Keratinocyte (primary cell): ENCODE results near the gene SQOR. TPM values are rescaled to one million over a fixed set of nuclear protein-coding genes. Genes with fewer than 3 reads are reported as not detected.

Experiments used
- DNase-seq: peaks from one replicate; pipeline ENCODE4 v3.0.0-alpha.2; 2011; ENCODE audit warnings: low read depth, missing footprints, low spot score
- FAIRE-seq: peaks from 2 replicates; lab custom pipeline; 2011; peaks lifted over from hg19 to GRCh38; lab: Jason Lieb, UNC
- H2AFZ ChIP-seq: 2 replicates; pipeline ENCODE4 v1.6.0; 2012; ENCODE audit warnings: low read length, control low read depth, inconsistent platforms; ENCODE audit not compliant: control insufficient read depth
- H3K27ac ChIP-seq: 2 replicates; pipeline ENCODE4 v1.5.1; 2011; ENCODE audit warnings: low read length; ENCODE audit not compliant: control insufficient read depth, insufficient read depth
- H3K27me3 ChIP-seq: 3 replicates; pipeline ENCODE4 v1.6.0; 2011; ENCODE audit warnings: low read length; ENCODE audit not compliant: control insufficient read depth, insufficient read depth; ENCODE audit errors: extremely low read depth
- H3K36me3 ChIP-seq, 2 experiments: 2 replicates in 1 of 2; 3 replicates in 1 of 2; pipeline ENCODE4 v1.5.1; 2011; ENCODE audit warnings: low read length in 2 of 2, mild to moderate bottlenecking in 1 of 2; ENCODE audit not compliant: control insufficient read depth in 2 of 2, insufficient read depth in 2 of 2; ENCODE audit errors: extremely low read depth in 1 of 2
- H3K4me1 ChIP-seq: 3 replicates; pipeline ENCODE4 v1.5.1; 2011; ENCODE audit warnings: low read length; ENCODE audit not compliant: control insufficient read depth, insufficient read depth; ENCODE audit errors: extremely low read depth
- H3K4me2 ChIP-seq: 3 replicates; pipeline ENCODE4 v1.6.0; 2011; ENCODE audit warnings: low read depth, low read length; ENCODE audit not compliant: control insufficient read depth, insufficient read depth; ENCODE audit errors: extremely low read depth
- H3K4me3 ChIP-seq, 3 experiments: fragments of 200-600 bp in 1 of 3; sonication (generic) in 1 of 3; 2 replicates in 2 of 3; 3 replicates in 1 of 3; pipeline ENCODE4 v1.5.1; 2011 to 2016; ENCODE audit warnings: low read length in 3 of 3, mild to moderate bottlenecking in 3 of 3, control low read depth in 2 of 3, inconsistent platforms in 1 of 3, low read depth in 1 of 3, mixed read lengths in 1 of 3, mixed run types in 1 of 3, moderate library complexity in 1 of 3; ENCODE audit not compliant: control insufficient read depth in 2 of 3, insufficient read depth in 2 of 3; ENCODE audit errors: extremely low read depth in 1 of 3
- H3K79me2 ChIP-seq: 2 replicates; pipeline ENCODE4 v1.6.0; 2012; ENCODE audit warnings: low read length; ENCODE audit not compliant: control insufficient read depth, insufficient read depth
- H3K9ac ChIP-seq: 3 replicates; pipeline ENCODE4 v1.6.0; 2011; ENCODE audit warnings: low read length; ENCODE audit not compliant: control insufficient read depth, insufficient read depth; ENCODE audit errors: extremely low read depth
- H3K9me1 ChIP-seq: 3 replicates; pipeline ENCODE4 v1.6.0; 2011; ENCODE audit warnings: low read length; ENCODE audit not compliant: control insufficient read depth, insufficient read depth; ENCODE audit errors: extremely low read depth
- H3K9me3 ChIP-seq: 2 replicates; pipeline ENCODE4 v1.5.1; 2012; ENCODE audit warnings: low read depth, low read length; ENCODE audit not compliant: control insufficient read depth
- H4K20me1 ChIP-seq: 3 replicates; pipeline ENCODE4 v1.6.0; 2011; ENCODE audit warnings: low read length; ENCODE audit not compliant: control insufficient read depth, insufficient read depth; ENCODE audit errors: extremely low read depth
- EZH2 ChIP-seq: IDR thresholded peaks from one replicate; pipeline ENCODE4 v1.6.1; 2012; ENCODE audit warnings: inconsistent platforms, mild to moderate bottlenecking, low read length, moderate library complexity
- dilution Hi-C: fragments of 300-500 bp; cut with MboI; formaldehyde crosslinking; loops from one replicate; pipeline ENCODE4 v1.7.0; 2020; ENCODE audit warnings: low sequenced_read_pairs; ENCODE audit not compliant: extremely low pct_ligation_motif_present
- polyA plus RNA-seq, 5 experiments: library from polyadenylated mRNA; depleted of rRNA in 3 of 5; stranded (reverse) in 3 of 5; stranded (forward) in 1 of 5; unstranded in 1 of 5; fragments of >200 nt; gene quantifications; 1 replicate in 1 of 5; 2 replicates in 3 of 5; 3 replicates in 1 of 5; pipeline versions ENCODE4 v1.2.1 to v1.2.3, GENCODE V29; 2011 to 2012; ENCODE audit warnings: missing spikeins in 2 of 5, low read depth in 1 of 5, low replicate concordance in 1 of 5
- TF ChIP-seq, protein P1 (sequence below), 3 experiments: IDR thresholded peaks in 1 of 3; conservative IDR thresholded peaks in 1 of 3; optimal IDR thresholded peaks in 1 of 3; 2 replicates in 2 of 3; 3 replicates in 1 of 3; pipeline versions ENCODE3 to v1.5.1; 2011; ENCODE audit warnings: low read length in 3 of 3, mild to moderate bottlenecking in 3 of 3, moderate library complexity in 2 of 3, control low read depth in 1 of 3, inconsistent platforms in 1 of 3; ENCODE audit not compliant: insufficient read depth in 2 of 3; ENCODE audit errors: extremely low read depth in 1 of 3

Gene SQOR
- polyA plus RNA-seq, 1 donor (not counting 4 experiments of a cell fraction or from before 2014, with no cell fraction given) = 140 TPM

DNA sequence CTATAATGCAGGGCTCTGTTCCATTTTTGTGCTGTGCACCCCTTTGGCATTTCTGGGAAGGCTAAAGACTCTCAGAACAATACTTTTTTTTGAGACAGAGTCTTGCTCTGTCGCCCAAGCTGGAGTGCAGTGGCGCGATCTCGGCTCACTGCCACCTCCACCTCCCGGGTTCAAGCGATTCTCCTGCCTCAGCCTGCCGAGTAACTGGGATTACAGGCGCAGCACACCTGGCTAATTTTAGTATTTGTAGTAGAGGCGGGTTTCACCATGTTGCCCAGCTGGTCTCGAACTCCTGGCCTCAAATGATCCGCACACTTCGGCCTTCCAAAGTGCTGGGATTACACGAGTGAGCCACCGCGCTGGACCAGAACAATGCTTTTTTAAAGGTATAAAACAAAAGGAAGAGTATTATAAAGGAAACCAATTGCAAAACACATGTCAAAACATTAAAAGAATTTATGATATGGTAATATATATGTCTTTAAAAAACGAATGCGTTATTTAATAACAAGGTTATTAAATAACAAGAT is 999 bp downstream of the SQOR start:
- Histone ChIP-seq H3K4me2 (peak overlapping the region; percentile 78), H3K9me3 (no peaks in the 10 kb centered on the region), H4K20me1 (no peaks in the 10 kb centered on the region), H3K4me3 (peak overlapping the region; percentile 77 to 94 (median 84)), H3K36me3 (no peaks in the 10 kb centered on the region), H3K9me1 (no peaks in the 10 kb centered on the region), H3K27me3 (no peaks in the 10 kb centered on the region), H3K27ac (peak overlapping the region; percentile 84), H3K79me2 (peaks cover 28% of the 10 kb centered on the region), H2AFZ (no peak overlapping the region), H3K4me1 (peaks cover 60% of the 10 kb centered on the region), H3K9ac (peak overlapping the region; percentile 91)
- FAIRE-seq = no peak
- no peak for DNase-seq
- dilution Hi-C loops = no loop called here
- TF ChIP-seq, protein P1, sequence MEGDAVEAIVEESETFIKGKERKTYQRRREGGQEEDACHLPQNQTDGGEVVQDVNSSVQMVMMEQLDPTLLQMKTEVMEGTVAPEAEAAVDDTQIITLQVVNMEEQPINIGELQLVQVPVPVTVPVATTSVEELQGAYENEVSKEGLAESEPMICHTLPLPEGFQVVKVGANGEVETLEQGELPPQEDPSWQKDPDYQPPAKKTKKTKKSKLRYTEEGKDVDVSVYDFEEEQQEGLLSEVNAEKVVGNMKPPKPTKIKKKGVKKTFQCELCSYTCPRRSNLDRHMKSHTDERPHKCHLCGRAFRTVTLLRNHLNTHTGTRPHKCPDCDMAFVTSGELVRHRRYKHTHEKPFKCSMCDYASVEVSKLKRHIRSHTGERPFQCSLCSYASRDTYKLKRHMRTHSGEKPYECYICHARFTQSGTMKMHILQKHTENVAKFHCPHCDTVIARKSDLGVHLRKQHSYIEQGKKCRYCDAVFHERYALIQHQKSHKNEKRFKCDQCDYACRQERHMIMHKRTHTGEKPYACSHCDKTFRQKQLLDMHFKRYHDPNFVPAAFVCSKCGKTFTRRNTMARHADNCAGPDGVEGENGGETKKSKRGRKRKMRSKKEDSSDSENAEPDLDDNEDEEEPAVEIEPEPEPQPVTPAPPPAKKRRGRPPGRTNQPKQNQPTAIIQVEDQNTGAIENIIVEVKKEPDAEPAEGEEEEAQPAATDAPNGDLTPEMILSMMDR (optimal IDR thresholded peaks at IDR 0.05 in 1 of 3, IDR thresholded peaks at IDR 0.05 in 1 of 3, conservative IDR thresholded peaks at IDR 0.05 in 1 of 3; ENCODE audit: extremely low read depth in 1 of 3, insufficient read depth in 2 of 3, low read length in 3 of 3) = no peak
- no peak for TF ChIP-seq EZH2

DNA sequence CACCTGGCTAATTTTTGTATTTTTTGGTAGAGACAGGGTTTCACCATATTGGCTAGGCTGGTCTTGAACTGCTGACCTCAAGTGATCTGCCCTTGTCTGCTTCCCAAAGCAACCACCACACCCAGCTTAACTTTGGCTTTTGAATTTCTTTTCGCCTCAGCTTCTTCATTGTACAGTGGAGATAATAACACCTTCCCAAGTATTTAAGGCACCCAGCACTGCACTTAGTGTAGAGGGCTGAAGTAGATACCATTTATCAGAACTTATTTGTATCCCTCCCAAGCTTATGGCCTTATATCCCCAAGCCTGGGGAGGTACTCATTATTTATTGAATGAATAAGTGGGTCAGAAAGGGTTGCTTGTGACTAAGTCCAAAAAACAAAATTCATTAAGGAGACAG is 2.3 kb downstream of the SQOR start:
- Histone ChIP-seq H3K4me1 (peaks cover 64% of the 10 kb centered on the region), H3K79me2 (peaks cover 28% of the 10 kb centered on the region), H3K4me2 (peak overlapping the region; percentile 78), H3K27me3 (no peaks in the 10 kb centered on the region), H3K9me3 (no peaks in the 10 kb centered on the region), H3K36me3 (no peaks in the 10 kb centered on the region), H3K4me3 (peak overlapping the region; percentile 2 to 42 (median 39)), H2AFZ (no peak overlapping the region), H3K9me1 (no peaks in the 10 kb centered on the region), H4K20me1 (no peaks in the 10 kb centered on the region), H3K27ac (peak overlapping the region; percentile 95), H3K9ac (peak overlapping the region; percentile 65)
- dilution Hi-C loops = no loop called here
- no peak for FAIRE-seq
- DNase-seq = no peak
- no peak for TF ChIP-seq EZH2
- TF ChIP-seq, protein P1 (optimal IDR thresholded peaks at IDR 0.05 in 1 of 3, IDR thresholded peaks at IDR 0.05 in 1 of 3, conservative IDR thresholded peaks at IDR 0.05 in 1 of 3; ENCODE audit: extremely low read depth in 1 of 3, insufficient read depth in 2 of 3, low read length in 3 of 3) = no peak
